HepG2 (cell line): ENCODE results near the gene KRI1. TPM values are rescaled to one million over a fixed set of nuclear protein-coding genes. Genes with fewer than 3 reads are reported as not detected.

Experiments used
- ATAC-seq: fragments of 200-7000 bp; cut with Tn5 transposase; 3 replicates; pipeline ENCODE4 v1.9.1; 2020; ENCODE audit warnings: mild to moderate bottlenecking, moderate library complexity
- BruUV-seq: library from RNA; stranded (reverse); fragments of 400-500 nt; replicated peaks from 2 replicates; lab custom pipeline; 2021; lab: Mats Ljungman, UMichigan
- CTCF ChIA-PET: fragments of 300-600 bp; formaldehyde crosslinking; extraction: SDS; loops from one replicate; lab custom pipeline; 2021; ENCODE audit warnings: low total read pairs, inconsistent platforms, low intra/inter-chr PET ratio; lab: Yijun Ruan, JAX
- POLR2A ChIA-PET: fragments of 350-600 bp; sonication (Branson Sonifier 250); formaldehyde crosslinking; loops from one replicate; lab custom pipeline; 2020; ENCODE audit warnings: antibody characterized with exemption, inconsistent platforms; lab: Yijun Ruan, JAX
- DNase-seq: peaks from one replicate; pipeline ENCODE4 v3.0.0-alpha.2; 2015; ENCODE audit warnings: low spot score
- FAIRE-seq: peaks from 3 replicates; lab custom pipeline; 2011; peaks lifted over from hg19 to GRCh38; lab: Jason Lieb, UNC
- H2AFZ ChIP-seq: one replicate; pipeline ENCODE4 v1.6.1; 2011; ENCODE audit warnings: low read length, inconsistent platforms
- H3K27ac ChIP-seq: fragments of 300-600 bp; 3 replicates; pipeline ENCODE4 v1.8.0; 2011; ENCODE audit warnings: mixed run types, mild to moderate bottlenecking, mixed read lengths, low read length, inconsistent platforms; ENCODE audit not compliant: insufficient read depth; ENCODE audit errors: extremely low read length
- H3K27me3 ChIP-seq, 2 experiments: fragments of 200-600 bp in 1 of 2; 2 replicates in 1 of 2; 3 replicates in 1 of 2; pipeline versions ENCODE4 v1.6.0 to v1.8.0; 2011; ENCODE audit warnings: low read length in 2 of 2, mild to moderate bottlenecking in 2 of 2, moderate library complexity in 2 of 2, inconsistent platforms in 1 of 2; ENCODE audit not compliant: insufficient read depth in 2 of 2, control insufficient read depth in 1 of 2
- H3K36me3 ChIP-seq, 2 experiments: fragments of 200-600 bp in 1 of 2; replicated peaks in 1 of 2; 2 replicates in 1 of 2; 3 replicates in 1 of 2; pipeline versions ENCODE4 v1.5.1 to v1.8.0; 2011; ENCODE audit warnings: low read length in 2 of 2, inconsistent platforms in 1 of 2; ENCODE audit not compliant: insufficient read depth in 2 of 2, control insufficient read depth in 1 of 2
- H3K4me1 ChIP-seq: 2 replicates; pipeline ENCODE4 v1.5.1; 2012; ENCODE audit warnings: low read length, inconsistent platforms; ENCODE audit not compliant: insufficient read depth
- H3K4me2 ChIP-seq: 2 replicates; pipeline ENCODE4 v1.6.0; 2011; ENCODE audit warnings: low read depth, low read length, inconsistent platforms
- H3K4me3 ChIP-seq, 3 experiments: fragments of 200-600 bp in 1 of 3; sonication (generic), shearing (Covaris generic) in 1 of 3; replicated peaks in 1 of 3; 2 replicates each; pipeline ENCODE4 v1.5.1; 2011 to 2016; ENCODE audit warnings: low read length in 3 of 3, inconsistent platforms in 2 of 3, low read depth in 2 of 3, mild to moderate bottlenecking in 2 of 3, control low read depth in 1 of 3, mixed read lengths in 1 of 3; ENCODE audit not compliant: insufficient read depth in 1 of 3
- H3K79me2 ChIP-seq: one replicate; pipeline ENCODE4 v1.6.1; 2011; ENCODE audit warnings: low read length, inconsistent platforms; ENCODE audit not compliant: insufficient read depth
- H3K9ac ChIP-seq: 2 replicates; pipeline ENCODE4 v1.6.0; 2011; ENCODE audit warnings: mild to moderate bottlenecking, low read depth, low read length, inconsistent platforms; ENCODE audit not compliant: insufficient read depth
- H3K9me3 ChIP-seq: 2 replicates; pipeline ENCODE4 v1.5.1; 2012; ENCODE audit warnings: mild to moderate bottlenecking, low read length
- H4K20me1 ChIP-seq: 2 replicates; pipeline ENCODE4 v1.6.0; 2011; ENCODE audit warnings: inconsistent platforms, mild to moderate bottlenecking, low read length, moderate library complexity; ENCODE audit not compliant: insufficient read depth
- DMAP1 ChIP-seq: IDR thresholded peaks from 2 replicates; pipeline ENCODE4 v1.6.1; 2016
- HNF1A ChIP-seq, 2 experiments: sonication (generic) in 1 of 2; formaldehyde crosslinking in 1 of 2; IDR thresholded peaks; 2 replicates each; pipeline versions ENCODE4 v1.4.0 to v1.6.1; 2016 to 2020; ENCODE audit warnings: borderline replicate concordance in 1 of 2, low read depth in 1 of 2, mild to moderate bottlenecking in 1 of 2, missing genetic modification reagents in 1 of 2
- KDM4B ChIP-seq: sonication (generic); formaldehyde crosslinking; IDR thresholded peaks from 2 replicates; pipeline ENCODE4 v1.4.0; 2020; ENCODE audit warnings: missing genetic modification reagents
- MAFG ChIP-seq: sonication (generic); formaldehyde crosslinking; IDR thresholded peaks from 2 replicates; pipeline ENCODE4 v1.5.1; 2020; ENCODE audit warnings: mild to moderate bottlenecking, missing genetic modification reagents
- MEIS2 ChIP-seq: sonication (generic); formaldehyde crosslinking; IDR thresholded peaks from 2 replicates; pipeline ENCODE4 v1.9.0; 2021; ENCODE audit warnings: mild to moderate bottlenecking, missing genetic modification reagents
- MTA3 ChIP-seq: sonication (generic); formaldehyde crosslinking; IDR thresholded peaks from 2 replicates; pipeline ENCODE4 v1.4.0; 2020; ENCODE audit warnings: missing genetic modification reagents
- MYC ChIP-seq: sonication (generic); formaldehyde crosslinking; IDR thresholded peaks from 2 replicates; pipeline ENCODE4 v1.9.0; 2021; ENCODE audit warnings: missing genetic modification reagents, borderline replicate concordance
- NFE2L2 ChIP-seq: fragments of 150-350 bp; IDR thresholded peaks from 2 replicates; pipeline ENCODE4 v1.6.1; 2014; ENCODE audit warnings: low read length
- ZKSCAN1 ChIP-seq: fragments of 150-350 bp; IDR thresholded peaks from 2 replicates; pipeline ENCODE4 v1.6.1; 2014; ENCODE audit warnings: low read length
- ZNF329 ChIP-seq: sonication (generic); formaldehyde crosslinking; IDR thresholded peaks from 2 replicates; pipeline ENCODE4 v1.9.0; 2021; ENCODE audit warnings: low read depth, mild to moderate bottlenecking, missing genetic modification reagents
- ZNF513 ChIP-seq: sonication (generic); formaldehyde crosslinking; conservative IDR thresholded peaks from 2 replicates; pipeline ENCODE4 v1.5.0; 2020; ENCODE audit warnings: missing genetic modification reagents
- ZNF546 ChIP-seq: sonication (generic); formaldehyde crosslinking; conservative IDR thresholded peaks from 2 replicates; pipeline ENCODE4 v1.8.1; 2023; ENCODE audit warnings: mild to moderate bottlenecking, missing genetic modification reagents
- ZNF615 ChIP-seq: sonication (generic); formaldehyde crosslinking; IDR thresholded peaks from 2 replicates; pipeline ENCODE4 v1.5.0; 2020; ENCODE audit warnings: mild to moderate bottlenecking, missing genetic modification reagents, borderline replicate concordance
- ZNF629 ChIP-seq: sonication (generic); formaldehyde crosslinking; conservative IDR thresholded peaks from 2 replicates; pipeline ENCODE4 v1.5.0; 2020; ENCODE audit warnings: missing genetic modification reagents
- WGBS: methylation state at CpG from one replicate; pipeline ENCODE4 v1.1.6; 2017; ENCODE audit warnings: low lambda C conversion rate; 5-methylcytosine and 5-hydroxymethylcytosine counted together
- in situ Hi-C: cut with HindIII; loops from 2 replicates; pipeline ENCODE4 v1.10.0; 2017; ENCODE audit warnings: low pct_unique_long_range_greater_than_20kb; ENCODE audit not compliant: extremely low pct_ligation_motif_present
- intact Hi-C: fragments of 100-400 bp; cut with micrococcal nuclease; formaldehyde crosslinking; loops from one replicate; pipeline ENCODE4 v1.10.0; 2022; ENCODE audit not compliant: unreplicated experiment
- polyA plus RNA-seq, 8 experiments: library from polyadenylated mRNA; depleted of rRNA in 3 of 8; stranded (reverse) in 7 of 8; unstranded in 1 of 8; fragments of >200 nt; fragmentation: Illumina TruSeq in 4 of 8; extraction: Trizol in 4 of 8; gene quantifications; 2 replicates each; pipeline versions ENCODE4 v1.2.1 to v1.2.3, GENCODE V29; 2011 to 2016; ENCODE audit warnings: low read depth in 4 of 8, missing spikeins in 1 of 8, mixed read lengths in 1 of 8; ENCODE audit not compliant: insufficient read depth in 1 of 8
- total RNA-seq, 5 experiments: library from RNA; depleted of rRNA; stranded (reverse); fragments of >200 nt; fragmentation: Illumina TruSeq; extraction: Trizol; gene quantifications; 2 replicates each; pipeline ENCODE4 v1.2.3, GENCODE V29; 2016; ENCODE audit warnings: low read depth in 1 of 5

KRI1 gene
- total and polyA plus RNA-seq, 2 of the 13 experiments (the other 11 are each of a cell fraction or from before 2014, with no cell fraction given), result 9.1 to 11.7 TPM

GRCh38 chr19:10516671-10517286, 49.0 kb downstream of the KRI1 start:
- peaks cover 42% of the 10 kb centered on the region for H3K4me1 ChIP-seq
- no peak overlapping the region for H3K9ac ChIP-seq
- intact Hi-C loops, result no loop called here
- no peaks in the 10 kb centered on the region for H3K79me2 ChIP-seq
- no peak for TF ChIP-seq NFE2L2
- no peak for TF ChIP-seq ZNF629
- no peak for TF ChIP-seq ZKSCAN1
- TF ChIP-seq MTA3 (CRISPR knock-in tag), result no peak
- TF ChIP-seq HNF1A (IDR thresholded peaks at IDR 0.05; ENCODE audit: low read depth), result no peak
- no peak for TF ChIP-seq HNF1A (CRISPR knock-in tag; IDR thresholded peaks at IDR 0.05; ENCODE audit: borderline replicate concordance)
- no peak for TF ChIP-seq MYC
- no peak for TF ChIP-seq KDM4B (CRISPR knock-in tag)
- no peak for TF ChIP-seq ZNF329 (CRISPR knock-in tag)
- TF ChIP-seq MAFG (CRISPR knock-in tag), result no peak
- TF ChIP-seq ZNF546 (CRISPR knock-in tag), result no peak
- no peak for TF ChIP-seq ZNF513
- no peak for TF ChIP-seq DMAP1
- TF ChIP-seq MEIS2 (CRISPR knock-in tag), result no peak
- TF ChIP-seq ZNF615, result no peak
- in situ Hi-C loops, result no loop called here
- peaks cover 15 to 66% of the 10 kb centered on the region in 2 experiments for H3K27me3 ChIP-seq
- 46% methylated on average over 6 of the region's 10 CpGs for WGBS
- H4K20me1 ChIP-seq, result no peaks in the 10 kb centered on the region
- no peak overlapping the region for H3K27ac ChIP-seq
- FAIRE-seq (no peak), ATAC-seq (peak; percentile 6; the same call in 2 of the 3 replicates), DNase-seq (no peak)
- peak overlapping the region; percentile 74; the same call in 1 of the 2 replicates for H3K4me2 ChIP-seq
- H3K4me3 ChIP-seq, result peak overlapping the region; percentile 26 to 66 (median 34); a peak in 5 of 6 replicates
- ChIA-PET CTCF (no interaction called here), POLR2A (no interaction called here)
- no peaks in the 10 kb centered on the region for H3K9me3 ChIP-seq
- no peak overlapping the region for H2AFZ ChIP-seq
- H3K36me3 ChIP-seq, result no peaks in the 10 kb centered on the region
- no TSS peak for BruUV-seq
